GM12878 (cell line): ENCODE results near the gene MGAT5. TPM values are rescaled to one million over a fixed set of nuclear protein-coding genes. Genes with fewer than 3 reads are reported as not detected.

ENCODE experiments used
- ATAC-seq: fragments of 200-7000 bp; cut with Tn5 transposase; 3 replicates; pipeline ENCODE4 v1.9.1; 2020; ENCODE audit warnings: mild to moderate bottlenecking, moderate library complexity
- BruUV-seq: library from RNA; stranded (reverse); fragments of 400-500 nt; replicated peaks from 2 replicates; lab custom pipeline; 2021; lab: Mats Ljungman, UMichigan
- CTCF ChIA-PET: fragments of 300-600 bp; sonication (Branson Sonifier 250); formaldehyde crosslinking; extraction: SDS; loops from one replicate; lab custom pipeline; 2021; ENCODE audit warnings: inconsistent platforms; lab: Yijun Ruan, JAX
- POLR2A ChIA-PET: fragments of 350-600 bp; formaldehyde crosslinking; extraction: SDS; loops from one replicate; lab custom pipeline; 2021; ENCODE audit warnings: inconsistent platforms; lab: Charles Lee
- RAD21 ChIA-PET: fragments of 300-600 bp; sonication (Branson Sonifier 250); formaldehyde crosslinking; loops from one replicate; lab custom pipeline; 2023; ENCODE audit warnings: antibody characterized with exemption; ENCODE audit not compliant: unreplicated experiment; lab: Charles Lee
- SMC1A ChIA-PET: fragments of 300-600 bp; sonication (Branson Sonifier 250); formaldehyde crosslinking; loops from one replicate; lab custom pipeline; 2023; ENCODE audit not compliant: unreplicated experiment, uncharacterized antibody; lab: Charles Lee
- DNase-seq: peaks from one replicate; pipeline ENCODE4 v3.0.0-alpha.2; 2011; ENCODE audit warnings: low read depth, low spot score
- FAIRE-seq: peaks from 3 replicates; lab custom pipeline; 2011; peaks lifted over from hg19 to GRCh38; lab: Jason Lieb, UNC
- H2AFZ ChIP-seq: 2 replicates; pipeline ENCODE4 v1.6.0; 2011; ENCODE audit warnings: low read depth, low read length, control low read depth; ENCODE audit not compliant: control insufficient read depth
- H3K27ac ChIP-seq: 2 replicates; pipeline ENCODE4 v1.5.1; 2011; ENCODE audit warnings: control low read depth; ENCODE audit not compliant: control insufficient read depth, insufficient read depth
- H3K27me3 ChIP-seq, 2 experiments: replicated peaks in 1 of 2; 2 replicates each; pipeline versions ENCODE4 v1.6.0 to v1.6.1; 2011; ENCODE audit warnings: low read length in 1 of 2; ENCODE audit not compliant: control insufficient read depth in 2 of 2, insufficient read depth in 2 of 2
- H3K36me3 ChIP-seq, 2 experiments: 2 replicates each; pipeline ENCODE4 v1.5.1; 2011; ENCODE audit warnings: low read length in 1 of 2; ENCODE audit not compliant: control insufficient read depth in 2 of 2, insufficient read depth in 2 of 2
- H3K4me1 ChIP-seq: 2 replicates; pipeline ENCODE4 v1.6.1; 2011; ENCODE audit warnings: mild to moderate bottlenecking, low read length, moderate library complexity, mixed read lengths; ENCODE audit not compliant: control insufficient read depth, insufficient read depth
- H3K4me2 ChIP-seq: 2 replicates; pipeline ENCODE4 v1.6.0; 2011; ENCODE audit warnings: control low read depth; ENCODE audit not compliant: control insufficient read depth, insufficient read depth
- H3K4me3 ChIP-seq: fragments of 200-600 bp; sonication (generic); 2 replicates; pipeline ENCODE4 v1.5.1; 2016
- H3K79me2 ChIP-seq: 2 replicates; pipeline ENCODE4 v1.6.0; 2011; ENCODE audit warnings: low read length; ENCODE audit not compliant: control insufficient read depth, insufficient read depth
- H3K9ac ChIP-seq: 2 replicates; pipeline ENCODE4 v1.8.0; 2011; ENCODE audit warnings: low read length, control low read depth, mixed read lengths; ENCODE audit not compliant: control insufficient read depth, insufficient read depth
- H3K9me3 ChIP-seq: replicated peaks from 3 replicates; pipeline ENCODE4 v1.5.1; 2011; ENCODE audit warnings: mild to moderate bottlenecking, low read length; ENCODE audit not compliant: control insufficient read depth, insufficient read depth
- H4K20me1 ChIP-seq: 2 replicates; pipeline ENCODE4 v1.6.0; 2011; ENCODE audit not compliant: control insufficient read depth, insufficient read depth
- BHLHE40 ChIP-seq, 2 experiments: fragments of 450-650 bp in 1 of 2; IDR thresholded peaks; 2 replicates each; pipeline ENCODE4 v1.6.1; 2011 to 2017; ENCODE audit warnings: low read depth in 2 of 2, borderline replicate concordance in 1 of 2, improper control_type of control experiment in 1 of 2, low read length in 1 of 2, mild to moderate bottlenecking in 1 of 2
- CEBPB ChIP-seq, 2 experiments: fragments of 150-350 bp in 1 of 2; IDR thresholded peaks; 2 replicates each; pipeline ENCODE4 v1.6.1; 2012 to 2014; ENCODE audit warnings: low read depth in 2 of 2, low read length in 2 of 2, borderline replicate concordance in 1 of 2, inconsistent platforms in 1 of 2
- CREB1 ChIP-seq: IDR thresholded peaks from 2 replicates; pipeline ENCODE4 v1.6.1; 2012; ENCODE audit warnings: low read depth, mild to moderate bottlenecking, inconsistent platforms
- ETV6 ChIP-seq, 2 experiments: fragments of 450-650 bp in 1 of 2; IDR thresholded peaks in 1 of 2; conservative IDR thresholded peaks in 1 of 2; 2 replicates each; pipeline ENCODE4 v1.6.1; 2014; ENCODE audit warnings: antibody characterized with exemption in 1 of 2, borderline replicate concordance in 1 of 2, low read depth in 1 of 2, mild to moderate bottlenecking in 1 of 2, moderate library complexity in 1 of 2
- IKZF1 ChIP-seq: fragments of 450-650 bp; conservative IDR thresholded peaks from 2 replicates; pipeline ENCODE4 v1.6.1; 2017; ENCODE audit warnings: antibody characterized with exemption, mild to moderate bottlenecking
- LARP7 ChIP-seq: fragments of 450-650 bp; IDR thresholded peaks from 2 replicates; pipeline ENCODE4 v1.6.1; 2017; ENCODE audit warnings: mild to moderate bottlenecking
- MTA3 ChIP-seq: IDR thresholded peaks from 2 replicates; pipeline ENCODE4 v1.6.1; 2012; ENCODE audit warnings: low read length, inconsistent platforms, borderline replicate concordance
- NFXL1 ChIP-seq: fragments of 450-650 bp; IDR thresholded peaks from 2 replicates; pipeline ENCODE4 v1.6.1; 2017; ENCODE audit warnings: antibody characterized with exemption, mild to moderate bottlenecking, borderline replicate concordance
- SMC3 ChIP-seq: IDR thresholded peaks from 2 replicates; pipeline ENCODE4 v1.6.1; 2011; ENCODE audit warnings: low read length, improper control_type of control experiment, borderline replicate concordance
- STAT1 ChIP-seq: fragments of 450-650 bp; conservative IDR thresholded peaks from 2 replicates; pipeline ENCODE4 v1.6.1; 2014; ENCODE audit warnings: antibody characterized with exemption, mild to moderate bottlenecking
- WGBS: methylation state at CpG from one replicate; pipeline ENCODE4 v1.1.6; 2016; ENCODE audit warnings: low lambda C conversion rate; ENCODE audit not compliant: insufficient replicate concordance, insufficient coverage; ENCODE audit errors: missing lambda C conversion rate; 5-methylcytosine and 5-hydroxymethylcytosine counted together
- in situ Hi-C: fragments of 300-500 bp; cut with MboI; formaldehyde crosslinking; loops from 9 replicates; pipeline ENCODE4 v1.14.3; 2018; ENCODE audit warnings: mixed read lengths
- intact Hi-C: fragments of 100-400 bp; cut with micrococcal nuclease; formaldehyde crosslinking; loops from one replicate; pipeline ENCODE4 v1.14.2; 2022; ENCODE audit not compliant: unreplicated experiment
- polyA plus RNA-seq, 11 experiments: library from polyadenylated mRNA; depleted of rRNA in 4 of 11; unstranded in 6 of 11; stranded (reverse) in 5 of 11; fragments of >200 nt; fragmentation: Nextera tagmentation in 4 of 11; fragmentation: Illumina TruSeq in 1 of 11; extraction: Ambion mirVana in 4 of 11; extraction: Trizol in 1 of 11; gene quantifications; 1 replicate in 1 of 11; 2 replicates in 10 of 11; pipeline versions ENCODE4 v1.2.1 to v1.2.3, GENCODE V29; 2011 to 2016; ENCODE audit warnings: inconsistent platforms in 2 of 11, missing spikeins in 2 of 11, low read depth in 1 of 11
- total RNA-seq, 4 experiments: library from RNA; depleted of rRNA in 3 of 4; stranded (reverse); fragments of >200 nt in 3 of 4; fragmentation: Illumina TruSeq in 1 of 4; extraction: Trizol in 1 of 4; gene quantifications; 2 replicates each; pipeline versions ENCODE4 v1.2.1 to v1.2.3, GENCODE V29; 2013 to 2021
- TF ChIP-seq, protein P1 (sequence below): IDR thresholded peaks from 2 replicates; pipeline ENCODE4 v1.6.1; 2011; ENCODE audit warnings: low read depth, low read length, improper control_type of control experiment, borderline replicate concordance
- TF ChIP-seq, protein P2 (sequence below): fragments of 150-350 bp; IDR thresholded peaks from 2 replicates; pipeline ENCODE4 v1.6.1; 2016; ENCODE audit warnings: low read depth, low read length

The MGAT5 gene
- total and polyA plus RNA-seq, 10 of the 15 experiments (the other 5 are each of a cell fraction or from before 2014, with no cell fraction given) = 4.9 to 104 (median 36.2) TPM

DNA sequence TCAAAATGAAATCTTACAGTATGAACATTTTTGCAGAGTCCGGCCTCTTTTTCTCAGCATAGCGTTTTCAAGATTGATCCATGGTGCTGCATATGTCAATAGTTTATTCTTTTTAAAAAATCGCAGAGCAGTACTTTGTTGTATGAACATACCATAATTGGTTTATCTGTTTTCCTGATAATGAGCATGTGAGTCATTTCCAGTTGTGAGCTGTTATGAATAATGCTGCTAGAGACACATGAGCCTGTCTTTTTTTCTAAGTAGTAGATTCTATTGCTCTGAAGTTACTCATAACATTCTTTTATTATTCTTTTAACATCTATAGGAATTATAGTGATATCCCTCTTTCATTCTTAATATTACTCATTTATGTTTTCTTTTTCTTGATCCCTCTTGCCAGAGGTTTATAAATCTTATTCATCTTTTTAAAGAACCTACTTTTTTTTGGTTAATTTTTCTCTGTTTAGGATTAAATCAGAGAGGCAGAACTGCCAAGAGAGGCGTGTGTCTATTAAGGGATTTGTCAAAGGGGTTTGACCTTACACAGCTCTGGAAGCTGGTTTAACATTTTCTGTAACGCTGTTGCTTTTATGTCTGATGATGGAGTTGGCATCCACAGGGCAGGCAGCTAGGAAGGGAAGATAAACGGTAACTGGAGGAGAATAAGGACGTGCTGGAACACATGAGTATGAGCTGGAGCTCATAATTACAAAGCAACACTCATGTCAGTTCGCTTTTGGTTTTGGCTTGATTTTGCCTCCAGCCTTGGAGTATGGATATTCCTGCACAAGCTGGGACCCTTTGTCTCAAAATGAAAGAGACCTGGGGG, 47.4 kb downstream of the MGAT5 start:
- Histone ChIP-seq H3K27me3 (no peaks in the 10 kb centered on the region), H3K36me3 (peaks cover 3 to 5% of the 10 kb centered on the region in 2 experiments; a peak in 3 of 4 replicates), H4K20me1 (no peaks in the 10 kb centered on the region), H3K4me3 (no peak overlapping the region), H3K27ac (no peak overlapping the region), H3K79me2 (peaks cover 21% of the 10 kb centered on the region), H3K4me1 (no peaks in the 10 kb centered on the region; the same call in 1 of the 2 replicates), H2AFZ (no peak overlapping the region), H3K9ac (no peak overlapping the region), H3K9me3 (no peaks in the 10 kb centered on the region), H3K4me2 (no peak overlapping the region)
- no peak for DNase-seq
- ChIA-PET SMC1A (interaction anchor here (0.8 to 1.6 kb wide), 4 partner anchors 11 to 29 kb away, joined by 3 to 5 read pairs (median 3); no protein-coding TSS in a partner anchor), RAD21 (no interaction called here), POLR2A (no interaction called here), CTCF (no interaction called here)
- no peak for FAIRE-seq
- no peak for ATAC-seq
- TF ChIP-seq, protein P1, sequence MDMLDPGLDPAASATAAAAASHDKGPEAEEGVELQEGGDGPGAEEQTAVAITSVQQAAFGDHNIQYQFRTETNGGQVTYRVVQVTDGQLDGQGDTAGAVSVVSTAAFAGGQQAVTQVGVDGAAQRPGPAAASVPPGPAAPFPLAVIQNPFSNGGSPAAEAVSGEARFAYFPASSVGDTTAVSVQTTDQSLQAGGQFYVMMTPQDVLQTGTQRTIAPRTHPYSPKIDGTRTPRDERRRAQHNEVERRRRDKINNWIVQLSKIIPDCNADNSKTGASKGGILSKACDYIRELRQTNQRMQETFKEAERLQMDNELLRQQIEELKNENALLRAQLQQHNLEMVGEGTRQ = no peak
- TF ChIP-seq ETV6 (conservative IDR thresholded peaks at IDR 0.05 in 1 of 2, IDR thresholded peaks at IDR 0.05 in 1 of 2; ENCODE audit: borderline replicate concordance in 1 of 2, low read depth in 1 of 2) (no peak), CEBPB (IDR thresholded peaks at IDR 0.05; ENCODE audit: borderline replicate concordance in 1 of 2, low read depth in 2 of 2, low read length in 2 of 2) (no peak), MTA3 (no peak), NFXL1 (no peak), LARP7 (no peak), SMC3 (no peak), CREB1 (no peak), BHLHE40 (IDR thresholded peaks at IDR 0.05; ENCODE audit: borderline replicate concordance in 1 of 2, low read depth in 2 of 2, low read length in 1 of 2) (no peak), STAT1 (no peak), IKZF1 (no peak)
- TF ChIP-seq, protein P2, sequence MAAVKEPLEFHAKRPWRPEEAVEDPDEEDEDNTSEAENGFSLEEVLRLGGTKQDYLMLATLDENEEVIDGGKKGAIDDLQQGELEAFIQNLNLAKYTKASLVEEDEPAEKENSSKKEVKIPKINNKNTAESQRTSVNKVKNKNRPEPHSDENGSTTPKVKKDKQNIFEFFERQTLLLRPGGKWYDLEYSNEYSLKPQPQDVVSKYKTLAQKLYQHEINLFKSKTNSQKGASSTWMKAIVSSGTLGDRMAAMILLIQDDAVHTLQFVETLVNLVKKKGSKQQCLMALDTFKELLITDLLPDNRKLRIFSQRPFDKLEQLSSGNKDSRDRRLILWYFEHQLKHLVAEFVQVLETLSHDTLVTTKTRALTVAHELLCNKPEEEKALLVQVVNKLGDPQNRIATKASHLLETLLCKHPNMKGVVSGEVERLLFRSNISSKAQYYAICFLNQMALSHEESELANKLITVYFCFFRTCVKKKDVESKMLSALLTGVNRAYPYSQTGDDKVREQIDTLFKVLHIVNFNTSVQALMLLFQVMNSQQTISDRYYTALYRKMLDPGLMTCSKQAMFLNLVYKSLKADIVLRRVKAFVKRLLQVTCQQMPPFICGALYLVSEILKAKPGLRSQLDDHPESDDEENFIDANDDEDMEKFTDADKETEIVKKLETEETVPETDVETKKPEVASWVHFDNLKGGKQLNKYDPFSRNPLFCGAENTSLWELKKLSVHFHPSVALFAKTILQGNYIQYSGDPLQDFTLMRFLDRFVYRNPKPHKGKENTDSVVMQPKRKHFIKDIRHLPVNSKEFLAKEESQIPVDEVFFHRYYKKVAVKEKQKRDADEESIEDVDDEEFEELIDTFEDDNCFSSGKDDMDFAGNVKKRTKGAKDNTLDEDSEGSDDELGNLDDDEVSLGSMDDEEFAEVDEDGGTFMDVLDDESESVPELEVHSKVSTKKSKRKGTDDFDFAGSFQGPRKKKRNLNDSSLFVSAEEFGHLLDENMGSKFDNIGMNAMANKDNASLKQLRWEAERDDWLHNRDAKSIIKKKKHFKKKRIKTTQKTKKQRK = no peak
- in situ Hi-C loops (no loop called here), intact Hi-C loops (no loop called here)
- no TSS peak for BruUV-seq
- 86% methylated on average over 8 of the region's 8 CpGs for WGBS
